ENCODE data around the gene APIP.
A peak's percentile ranks its signal among the peaks of the same experiment; 100 is the strongest.

APIP gene, protein sequence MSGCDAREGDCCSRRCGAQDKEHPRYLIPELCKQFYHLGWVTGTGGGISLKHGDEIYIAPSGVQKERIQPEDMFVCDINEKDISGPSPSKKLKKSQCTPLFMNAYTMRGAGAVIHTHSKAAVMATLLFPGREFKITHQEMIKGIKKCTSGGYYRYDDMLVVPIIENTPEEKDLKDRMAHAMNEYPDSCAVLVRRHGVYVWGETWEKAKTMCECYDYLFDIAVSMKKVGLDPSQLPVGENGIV

GRCh38 chr11:34916015-34916842 is at the start of gene APIP, which contains the start of gene PDHX:
Gene APIP (minus strand): TSS chr11:34916379. CDS start chr11:34916284, 95 bp downstream.
Gene PDHX (plus strand): TSS chr11:34916618. CDS start chr11:34916656, 38 bp downstream.
- peak; percentile 95 to 98 for DNase-seq

DNA sequence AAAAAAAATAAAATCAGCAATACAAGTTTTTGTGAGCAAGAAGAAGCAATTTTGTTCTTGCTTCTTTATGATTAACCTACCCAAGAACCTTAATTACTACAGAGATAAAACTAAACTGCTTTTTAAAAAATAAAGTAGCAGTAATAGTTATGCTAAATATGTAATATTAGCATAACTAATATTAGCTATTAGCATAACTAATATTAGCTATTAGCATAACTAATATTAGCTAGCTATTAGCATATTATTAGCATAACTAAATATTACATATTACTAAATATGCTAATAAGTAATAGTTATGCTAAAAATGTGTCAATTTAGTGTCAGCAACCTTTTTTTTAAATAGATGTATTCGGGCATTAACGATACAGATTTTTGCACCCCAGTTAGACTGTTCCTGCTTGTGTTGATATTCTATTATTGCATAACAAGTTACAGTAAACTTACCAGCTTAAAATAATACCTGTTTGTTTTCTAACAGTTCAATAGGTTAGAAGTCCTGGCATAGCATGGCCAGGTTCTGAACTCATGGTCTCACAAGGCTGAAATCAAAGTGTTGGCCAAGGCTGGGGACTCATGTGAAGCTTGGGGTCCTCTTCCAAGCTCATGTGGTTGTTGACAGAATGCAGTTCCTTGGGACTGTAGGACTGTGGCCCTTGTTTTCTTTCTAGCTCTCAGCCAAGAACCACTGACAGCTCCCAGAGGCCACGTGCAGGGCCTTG is 48.6 kb upstream of the APIP start:
- no peak for DNase-seq

- no peak for DNase-seq
Observed at GRCh38 chr11:34963351-34963750, 47.2 kb upstream of the APIP start.

DNA sequence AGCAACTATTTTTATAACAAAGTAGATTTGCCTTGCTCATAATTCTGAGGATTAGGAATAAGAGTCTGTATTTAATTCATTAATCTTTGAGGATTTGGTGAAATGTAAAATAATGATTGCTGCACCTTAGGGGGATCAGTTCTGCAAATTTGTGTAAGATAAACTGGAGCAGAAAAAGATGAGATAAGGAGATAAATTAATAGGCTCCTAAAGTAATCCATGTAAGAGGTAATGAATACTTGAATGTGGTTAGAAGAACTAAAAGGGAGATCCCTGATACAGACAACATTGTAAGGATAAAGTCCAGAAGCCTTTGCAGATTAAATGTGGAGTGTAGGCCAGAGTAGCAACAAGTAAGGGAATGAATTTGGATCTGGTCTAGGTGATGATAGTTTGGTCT is 45.9 kb upstream of the APIP start:
- no peak for DNase-seq

DNA sequence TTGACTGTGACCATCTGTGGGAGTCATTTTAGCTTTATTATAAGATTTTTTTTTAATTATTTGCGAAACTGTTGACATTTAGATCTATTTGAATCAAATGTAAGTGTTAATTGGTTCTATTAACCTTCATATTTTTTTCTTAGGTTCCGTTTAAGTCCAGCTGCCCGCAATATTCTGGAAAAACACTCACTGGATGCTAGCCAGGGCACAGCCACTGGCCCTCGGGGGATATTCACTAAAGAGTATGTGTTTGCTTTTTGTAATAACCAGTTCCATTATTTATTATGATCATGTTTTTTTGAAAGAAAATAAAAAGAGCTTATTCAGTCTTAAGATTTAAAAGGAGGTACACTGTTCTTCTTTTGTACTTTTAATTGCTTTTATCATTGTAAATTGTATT is 44.1 kb upstream of the APIP start:
- no peak for DNase-seq

DNA sequence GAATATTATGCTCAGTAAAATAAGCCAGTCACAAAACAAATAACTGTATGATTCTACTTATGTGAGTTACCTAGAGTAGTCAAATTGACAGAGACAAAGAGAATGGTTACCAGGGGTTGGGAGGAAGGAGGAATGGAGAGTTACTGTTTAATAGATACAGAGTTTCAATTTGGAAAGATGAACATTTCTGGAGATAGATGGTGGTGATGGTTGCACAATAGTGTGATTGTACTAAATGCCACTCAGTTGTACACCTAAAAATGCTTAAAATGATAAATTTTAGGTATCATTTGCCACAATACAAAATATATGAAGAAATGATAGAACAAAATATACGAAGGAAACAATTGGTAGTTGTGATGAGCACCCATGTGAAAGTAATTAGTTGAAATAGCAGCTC is 43.6 kb upstream of the APIP start:
- DNase-seq = no peak

DNA sequence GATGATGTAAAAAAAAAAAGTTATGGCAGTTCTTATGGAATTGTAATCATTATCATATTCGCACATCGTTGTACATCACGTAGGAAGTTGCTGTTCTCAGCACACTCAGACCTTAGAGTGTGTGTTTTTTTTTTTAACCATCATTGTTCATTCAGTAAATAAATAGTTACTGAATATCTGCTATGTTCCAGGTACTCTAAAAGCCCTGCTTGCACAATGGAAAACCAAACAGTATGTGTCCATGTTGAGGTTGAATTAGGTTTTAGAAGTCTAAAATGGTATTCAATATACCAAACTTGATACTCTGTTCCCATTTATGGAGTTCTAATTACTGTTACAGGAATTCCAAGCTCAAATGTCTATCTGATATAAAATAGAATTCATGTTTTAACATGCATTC is 41.4 kb upstream of the APIP start:
- no peak for DNase-seq

GRCh38 chr11:34957206-34957605 is 41.0 kb upstream of the APIP start:
- no peak for DNase-seq

- no peak for DNase-seq
Observed at GRCh38 chr11:34953955-34954354, 37.8 kb upstream of the APIP start.

GRCh38 chr11:34948696-34949095 is 32.5 kb upstream of the APIP start:
- no peak for DNase-seq

DNA sequence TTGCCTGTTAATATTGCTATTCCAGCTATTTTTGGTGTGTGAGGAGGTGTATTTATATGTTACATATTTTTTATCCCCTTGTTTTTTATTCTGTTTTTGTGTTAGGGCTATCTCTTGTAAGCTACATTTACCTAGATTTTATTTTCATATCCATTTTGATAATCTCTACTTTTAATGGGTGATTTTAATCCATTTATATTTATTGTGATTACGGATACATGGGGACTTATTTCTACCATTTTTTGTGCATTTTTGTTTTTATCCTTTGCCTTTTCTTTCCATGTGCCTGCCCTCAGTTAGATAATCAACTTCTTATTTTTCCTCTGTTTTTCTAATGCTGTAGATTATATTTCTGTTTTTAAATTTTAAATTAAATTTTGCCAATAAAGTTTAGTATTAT is 28.5 kb upstream of the APIP start:
- DNase-seq = no peak

GRCh38 chr11:34941688-34942087 is 25.5 kb upstream of the APIP start:
- no peak for DNase-seq

- DNase-seq = no peak
Observed at GRCh38 chr11:34940026-34940677, 24.0 kb upstream of the APIP start.

- DNase-seq = no peak
Observed at GRCh38 chr11:34938611-34939010, 22.4 kb upstream of the APIP start.

DNA sequence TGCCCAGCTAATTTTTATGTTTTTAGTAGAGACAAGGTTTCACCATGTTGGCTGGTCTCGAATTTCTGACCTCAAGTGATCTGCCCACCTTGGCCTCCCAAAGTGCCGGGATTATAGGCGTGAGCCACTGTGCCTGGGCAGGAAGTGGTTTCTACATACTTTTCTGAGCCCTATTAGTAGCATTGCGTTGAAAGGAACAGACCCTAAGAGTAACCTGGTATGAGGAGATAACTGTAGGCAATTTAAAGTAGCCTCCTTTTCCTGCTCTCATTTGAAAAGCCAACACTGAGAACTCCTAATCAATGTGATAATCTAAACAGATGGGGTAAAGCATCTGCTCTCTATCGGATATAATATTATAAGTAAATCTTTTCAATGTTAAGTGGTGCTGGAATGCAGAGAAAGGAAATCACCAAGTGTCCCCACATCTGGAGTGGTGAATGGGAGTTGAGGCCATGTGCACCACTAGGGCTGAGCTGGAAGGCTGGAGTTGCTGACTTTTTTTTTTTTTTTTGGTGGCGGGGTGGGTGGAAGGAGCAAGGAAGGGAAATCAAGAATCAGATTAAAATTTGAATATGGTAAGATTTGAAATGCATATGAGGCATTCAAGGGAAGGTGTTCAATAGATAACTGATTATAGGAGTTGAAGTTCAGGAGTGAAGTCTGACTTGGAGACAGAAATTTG is 20.9 kb upstream of the APIP start:
- DNase-seq = no peak

GRCh38 chr11:34929794-34930763 is 13.9 kb upstream of the APIP start:
- DNase-seq = no peak

DNA sequence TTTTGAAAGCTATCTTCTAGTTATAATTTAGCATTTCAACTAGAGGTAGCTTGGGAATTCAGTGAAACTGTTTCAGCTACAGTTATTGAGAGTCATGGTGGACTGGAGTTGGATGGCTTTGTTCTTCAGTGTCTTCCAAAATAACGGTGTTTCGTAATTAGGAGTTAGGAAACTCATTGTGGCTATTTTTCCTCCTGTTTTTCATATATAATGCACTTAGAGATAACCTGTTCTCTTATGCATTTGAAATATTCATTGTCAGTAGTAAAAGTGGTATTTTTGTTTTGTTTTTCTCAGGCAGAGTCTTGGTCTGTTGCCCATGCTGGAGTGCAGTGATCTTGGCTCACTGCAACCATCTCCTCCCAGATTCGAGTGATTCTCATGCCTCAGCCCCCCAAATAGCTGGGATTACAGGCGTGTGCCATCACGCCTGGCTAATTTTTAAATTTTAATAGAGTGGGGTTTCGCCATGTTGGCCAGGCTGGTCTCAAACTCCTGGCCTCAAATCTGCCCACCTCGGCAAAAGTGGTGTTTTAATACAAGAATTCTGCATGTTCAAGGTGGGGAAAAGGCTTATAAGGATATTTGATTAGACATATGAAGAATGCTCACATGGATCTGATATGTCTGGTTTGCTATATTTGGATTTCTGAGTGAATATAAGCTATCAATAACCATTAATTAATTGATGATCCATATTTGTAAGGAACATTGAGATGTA is 12.9 kb upstream of the APIP start:
- no peak for DNase-seq

GRCh38 chr11:34928268-34928959 is 12.2 kb upstream of the APIP start:
- DNase-seq = no peak

DNA sequence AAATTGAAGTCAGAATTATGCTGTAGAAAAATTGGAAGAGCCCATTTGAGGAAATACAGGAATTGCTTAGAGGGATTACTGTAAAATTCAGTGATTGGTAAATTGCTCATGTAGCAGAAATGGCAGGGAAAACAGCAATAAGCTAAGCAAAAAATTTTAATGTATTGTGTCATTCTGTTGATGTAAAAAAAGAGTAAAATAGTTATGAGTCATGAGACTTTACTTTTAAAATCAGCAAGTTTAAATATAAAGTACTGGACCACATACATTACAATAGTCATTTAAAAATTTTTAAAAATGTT is 10.6 kb upstream of the APIP start:
- no peak for DNase-seq
